ENCODE measurements around the gene PHGDH. TPM values are rescaled to one million over a fixed set of nuclear protein-coding genes. Genes with fewer than 3 reads are reported as not detected.

PHGDH gene
- total and polyA plus RNA-seq, 3 experiments from 2014 or later, result 10.5 to 82.5 (median 78.4) TPM

DNA sequence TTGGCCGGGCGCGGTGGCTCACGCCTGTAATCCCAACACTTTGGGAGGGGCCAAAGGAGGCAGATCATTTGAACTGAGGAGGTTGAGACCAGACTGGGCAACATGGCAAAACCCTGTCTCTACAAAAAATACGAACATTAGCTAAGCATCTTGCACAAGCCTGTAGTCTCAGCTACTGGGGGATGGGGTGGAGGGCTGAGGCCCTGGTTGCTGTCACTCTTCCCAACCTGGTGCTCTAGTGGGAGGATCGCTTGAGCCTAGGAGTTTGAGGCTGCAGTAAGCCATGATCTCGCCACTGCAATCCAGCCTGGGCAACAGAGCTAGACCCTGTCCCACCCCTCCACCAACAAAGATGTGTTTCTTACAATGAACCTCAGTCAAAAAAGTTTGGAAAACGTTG is 2.8 kb downstream of the PHGDH start:
- Histone ChIP-seq H3K36me3 (ENCODE audit: insufficient read depth, low read length) (no peaks in the 10 kb centered on the region), H3K27ac (ENCODE audit: low read depth, low read length) (no peak overlapping the region), H3K9me3 (ENCODE audit: low read length) (no peaks in the 10 kb centered on the region), H3K4me3 (ENCODE audit: low read length) (no peak overlapping the region), H3K27me3 (ENCODE audit: insufficient read depth, low read length, poor library complexity, severe bottlenecking) (no peaks in the 10 kb centered on the region), H3K4me1 (ENCODE audit: insufficient read depth, low read length) (no peaks in the 10 kb centered on the region)
- CTCF ChIA-PET, result no interaction called here
- Mint-ChIP-seq H3K4me1 (peaks cover 12 to 21% (median 20%) of the 10 kb centered on the region in 3 donors), H3K27me3 (peaks cover 8 to 17% of the 10 kb centered on the region in 2 donors), H3K27ac (peak overlapping the region in 1 of 8 donors; percentile 72), H3K36me3 (peaks cover 0 to 3% (median 0%) of the 10 kb centered on the region in 3 donors), H3K9me3 (peaks cover 0 to 4% (median 0%) of the 10 kb centered on the region in 5 donors), H3K4me3 (no peak overlapping the region)
- no peak for DNase-seq
- POLR2A ChIA-PET, result no interaction called here

DNA sequence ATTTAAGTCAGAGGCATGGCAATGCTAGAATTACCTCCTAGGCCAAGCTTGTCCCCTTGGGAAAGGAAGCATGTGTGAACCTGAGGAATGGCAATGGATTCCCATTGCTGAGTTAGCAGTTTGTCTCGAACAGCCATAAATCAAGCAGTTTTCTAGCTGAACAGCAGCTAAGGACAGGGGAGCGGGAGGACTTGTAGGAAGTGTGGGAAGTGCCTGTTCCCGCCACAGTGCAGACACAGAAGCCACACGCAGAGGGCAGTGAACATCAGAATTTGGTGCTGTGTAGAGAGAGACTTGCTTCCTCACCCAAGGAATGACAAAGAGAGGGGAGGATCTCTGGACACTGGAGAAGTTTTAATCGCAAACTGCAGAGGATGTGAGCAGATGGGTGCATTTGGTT is 3.8 kb downstream of the PHGDH start:
- Mint-ChIP-seq H3K4me3 (no peak overlapping the region), H3K36me3 (peaks cover 0 to 3% (median 0%) of the 10 kb centered on the region in 3 donors), H3K9me3 (peaks cover 0 to 4% (median 0%) of the 10 kb centered on the region in 5 donors), H3K27ac (no peak overlapping the region), H3K27me3 (peaks cover 8 to 17% of the 10 kb centered on the region in 2 donors), H3K4me1 (peaks cover 12 to 21% (median 20%) of the 10 kb centered on the region in 3 donors)
- ChIA-PET POLR2A (no interaction called here), CTCF (no interaction called here)
- Histone ChIP-seq H3K27me3 (ENCODE audit: insufficient read depth, low read length, poor library complexity, severe bottlenecking) (no peaks in the 10 kb centered on the region), H3K4me1 (ENCODE audit: insufficient read depth, low read length) (no peaks in the 10 kb centered on the region), H3K4me3 (ENCODE audit: low read length) (no peak overlapping the region), H3K36me3 (ENCODE audit: insufficient read depth, low read length) (no peaks in the 10 kb centered on the region), H3K9me3 (ENCODE audit: low read length) (no peaks in the 10 kb centered on the region), H3K27ac (ENCODE audit: low read depth, low read length) (no peak overlapping the region)
- no peak for DNase-seq

DNA sequence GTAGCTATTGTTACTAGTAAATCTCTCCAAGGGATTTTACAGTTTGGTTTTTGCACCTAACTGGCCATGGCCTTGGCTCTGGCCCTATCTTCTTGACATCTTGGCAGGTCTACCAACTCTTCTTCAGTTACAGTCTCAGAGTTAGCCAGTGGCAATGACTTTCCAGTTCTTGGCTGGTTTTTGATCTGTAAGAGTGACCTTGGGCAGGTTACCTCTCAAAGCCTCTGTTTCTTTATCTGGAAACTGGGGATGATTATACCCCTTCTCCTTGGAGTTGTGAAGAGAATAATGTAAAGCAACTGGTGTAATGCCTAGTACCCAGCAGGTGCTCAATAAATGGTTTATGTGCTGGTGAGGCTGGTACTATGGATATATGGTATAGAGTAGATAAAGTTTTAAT is 6.7 kb downstream of the PHGDH start:
- CTCF ChIA-PET, result no interaction called here
- no peaks in the 10 kb centered on the region for H3K36me3 ChIP-seq (ENCODE audit: insufficient read depth, low read length)
- peaks cover 5% of the 10 kb centered on the region in 2 donors for H3K27me3 Mint-ChIP-seq
- no peaks in the 10 kb centered on the region for H3K9me3 ChIP-seq (ENCODE audit: low read length)
- H3K4me3 ChIP-seq (ENCODE audit: low read length), result no peak overlapping the region
- POLR2A ChIA-PET, result no interaction called here
- H3K27ac ChIP-seq (ENCODE audit: low read depth, low read length), result no peak overlapping the region
- H3K27me3 ChIP-seq (ENCODE audit: insufficient read depth, low read length, poor library complexity, severe bottlenecking), result no peaks in the 10 kb centered on the region
- H3K9me3 Mint-ChIP-seq, result no peaks in the 10 kb centered on the region
- no peak overlapping the region for H3K4me3 Mint-ChIP-seq
- DNase-seq, result no peak
- H3K4me1 Mint-ChIP-seq, result peaks cover 2 to 6% (median 5%) of the 10 kb centered on the region in 3 donors
- no peaks in the 10 kb centered on the region for H3K4me1 ChIP-seq (ENCODE audit: insufficient read depth, low read length)
- H3K27ac Mint-ChIP-seq, result no peak overlapping the region
- peaks cover 0 to 2% (median 2%) of the 10 kb centered on the region in 3 donors for H3K36me3 Mint-ChIP-seq

DNA sequence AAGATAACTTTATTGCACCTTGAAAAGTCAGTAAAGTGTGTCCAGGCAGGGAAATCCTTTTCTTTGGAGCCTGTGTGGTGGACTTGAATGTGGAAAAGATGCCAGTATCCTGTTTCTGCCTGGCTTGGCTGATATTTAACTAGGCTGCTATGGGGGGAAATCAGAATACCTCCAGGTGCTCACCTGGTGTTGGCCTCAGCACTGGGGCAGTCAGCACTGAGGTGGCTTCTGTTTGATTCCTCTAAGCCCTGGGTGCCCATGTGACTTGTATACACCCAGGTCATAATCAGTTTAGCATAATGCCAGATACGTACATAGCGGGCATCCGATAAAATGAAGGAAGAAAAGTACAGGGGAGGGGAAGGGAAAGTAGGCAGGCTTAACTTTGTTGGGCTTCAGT is 7.2 kb downstream of the PHGDH start:
- Mint-ChIP-seq H3K36me3 (peaks cover 0 to 2% (median 2%) of the 10 kb centered on the region in 3 donors), H3K4me1 (peaks cover under 1 to 5% (median 1%) of the 10 kb centered on the region in 3 donors), H3K27ac (no peak overlapping the region), H3K27me3 (peaks cover 0 to 5% of the 10 kb centered on the region in 2 donors), H3K9me3 (no peaks in the 10 kb centered on the region), H3K4me3 (no peak overlapping the region)
- POLR2A ChIA-PET, result no interaction called here
- H3K27me3 ChIP-seq (ENCODE audit: insufficient read depth, low read length, poor library complexity, severe bottlenecking), result no peaks in the 10 kb centered on the region
- H3K27ac ChIP-seq (ENCODE audit: low read depth, low read length), result no peak overlapping the region
- H3K4me1 ChIP-seq (ENCODE audit: insufficient read depth, low read length), result no peaks in the 10 kb centered on the region
- DNase-seq, result no peak
- H3K9me3 ChIP-seq (ENCODE audit: low read length), result no peaks in the 10 kb centered on the region
- no peaks in the 10 kb centered on the region for H3K36me3 ChIP-seq (ENCODE audit: insufficient read depth, low read length)
- CTCF ChIA-PET, result no interaction called here
- H3K4me3 ChIP-seq (ENCODE audit: low read length), result no peak overlapping the region

DNA sequence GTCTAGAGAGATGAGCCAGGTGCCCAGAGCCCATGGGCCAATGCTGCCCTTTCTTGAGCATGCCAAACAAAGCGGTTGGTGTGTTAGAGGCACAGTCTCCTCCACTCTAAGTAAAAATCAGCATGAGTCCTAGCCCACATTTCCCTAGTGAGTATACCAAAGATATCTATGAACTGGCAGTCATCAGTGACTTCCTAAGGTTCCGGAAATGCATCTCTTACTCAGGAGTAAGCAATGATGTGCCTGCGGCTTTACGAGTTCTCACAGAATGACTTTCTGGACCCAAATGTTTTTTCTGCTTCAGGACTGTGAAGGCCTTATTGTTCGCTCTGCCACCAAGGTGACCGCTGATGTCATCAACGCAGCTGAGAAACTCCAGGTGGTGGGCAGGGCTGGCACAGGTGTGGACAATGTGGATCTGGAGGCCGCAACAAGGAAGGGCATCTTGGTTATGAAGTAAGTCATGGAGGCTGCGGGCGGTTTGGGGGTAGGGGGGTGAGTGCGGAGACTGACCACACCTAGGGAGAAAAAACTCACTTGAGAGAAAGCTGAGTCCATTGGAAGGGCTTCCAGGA is 9.2 kb downstream of the PHGDH start:
- no peak overlapping the region for H3K4me3 ChIP-seq (ENCODE audit: low read length)
- Mint-ChIP-seq H3K27me3 (peaks cover 0 to 3% of the 10 kb centered on the region in 2 donors), H3K4me1 (no peaks in the 10 kb centered on the region), H3K36me3 (peaks cover 0 to 6% (median 2%) of the 10 kb centered on the region in 3 donors), H3K4me3 (no peak overlapping the region), H3K27ac (no peak overlapping the region), H3K9me3 (no peaks in the 10 kb centered on the region)
- no peaks in the 10 kb centered on the region for H3K9me3 ChIP-seq (ENCODE audit: low read length)
- ChIA-PET POLR2A (no interaction called here), CTCF (no interaction called here)
- no peak for DNase-seq
- no peaks in the 10 kb centered on the region for H3K4me1 ChIP-seq (ENCODE audit: insufficient read depth, low read length)
- H3K27me3 ChIP-seq (ENCODE audit: insufficient read depth, low read length, poor library complexity, severe bottlenecking), result no peaks in the 10 kb centered on the region
- H3K27ac ChIP-seq (ENCODE audit: low read depth, low read length), result no peak overlapping the region
- no peaks in the 10 kb centered on the region for H3K36me3 ChIP-seq (ENCODE audit: insufficient read depth, low read length)

DNA sequence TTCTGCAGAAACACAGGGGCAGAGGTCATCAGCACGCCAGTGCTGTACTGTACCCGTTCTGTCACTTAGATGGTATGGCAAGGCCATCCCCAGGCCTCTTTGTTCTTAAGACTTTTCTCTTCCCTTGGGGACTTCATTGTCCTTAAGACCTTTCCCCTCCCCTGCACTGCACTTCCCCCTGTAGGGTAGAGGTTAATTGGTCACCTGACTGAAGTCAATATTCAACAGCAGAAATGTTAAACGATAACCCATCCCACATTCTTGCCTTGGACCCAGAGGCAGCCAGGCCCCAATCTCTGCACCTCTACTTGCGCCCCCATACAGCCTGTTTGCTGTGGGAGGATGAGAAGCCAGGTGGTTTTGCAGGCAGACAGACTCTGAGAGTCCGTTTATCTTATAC is 10.2 kb downstream of the PHGDH start:
- peaks cover 0 to 3% of the 10 kb centered on the region in 2 donors for H3K27me3 Mint-ChIP-seq
- H3K4me3 Mint-ChIP-seq, result no peak overlapping the region
- Histone ChIP-seq H3K9me3 (ENCODE audit: low read length) (no peaks in the 10 kb centered on the region), H3K27ac (ENCODE audit: low read depth, low read length) (no peak overlapping the region), H3K36me3 (ENCODE audit: insufficient read depth, low read length) (no peaks in the 10 kb centered on the region), H3K27me3 (ENCODE audit: insufficient read depth, low read length, poor library complexity, severe bottlenecking) (no peaks in the 10 kb centered on the region), H3K4me3 (ENCODE audit: low read length) (no peak overlapping the region), H3K4me1 (ENCODE audit: insufficient read depth, low read length) (no peaks in the 10 kb centered on the region)
- H3K4me1 Mint-ChIP-seq, result no peaks in the 10 kb centered on the region
- POLR2A ChIA-PET, result no interaction called here
- CTCF ChIA-PET, result no interaction called here
- no peaks in the 10 kb centered on the region for H3K9me3 Mint-ChIP-seq
- no peak for DNase-seq
- no peak overlapping the region for H3K27ac Mint-ChIP-seq
- H3K36me3 Mint-ChIP-seq, result peaks cover 0 to 8% (median 2%) of the 10 kb centered on the region in 3 donors

DNA sequence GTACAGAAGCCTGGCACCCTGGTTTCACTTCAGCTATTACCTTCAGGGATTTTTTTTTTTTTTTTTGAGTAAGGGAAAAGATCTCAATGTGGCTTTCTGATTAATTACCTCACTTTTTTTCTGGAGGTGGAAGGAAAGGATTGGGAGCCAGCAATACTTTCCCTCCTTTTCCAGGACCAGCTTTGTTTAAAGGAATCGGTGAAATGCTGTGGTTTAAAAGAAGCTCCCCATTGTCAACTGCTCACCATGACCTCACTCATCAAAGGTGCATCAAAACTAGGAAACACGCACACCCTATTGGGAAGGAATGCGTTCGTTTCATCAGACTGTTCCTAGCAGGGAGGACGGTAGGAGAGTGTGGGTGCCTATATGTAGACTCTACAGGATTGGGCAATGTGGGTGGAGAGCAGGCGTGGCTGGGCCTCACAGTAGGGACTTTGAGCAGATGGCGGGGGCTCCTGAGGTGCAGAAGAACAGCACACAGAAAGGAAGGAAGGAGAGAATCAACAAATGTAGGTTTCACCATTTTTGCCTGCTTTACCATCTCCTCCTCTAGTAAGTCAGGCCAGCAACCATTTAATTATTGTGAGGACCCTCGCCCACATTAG is 13.0 kb downstream of the PHGDH start:
- H3K36me3 ChIP-seq (ENCODE audit: insufficient read depth, low read length), result no peaks in the 10 kb centered on the region
- POLR2A ChIA-PET, result no interaction called here
- H3K9me3 Mint-ChIP-seq, result no peaks in the 10 kb centered on the region

DNA sequence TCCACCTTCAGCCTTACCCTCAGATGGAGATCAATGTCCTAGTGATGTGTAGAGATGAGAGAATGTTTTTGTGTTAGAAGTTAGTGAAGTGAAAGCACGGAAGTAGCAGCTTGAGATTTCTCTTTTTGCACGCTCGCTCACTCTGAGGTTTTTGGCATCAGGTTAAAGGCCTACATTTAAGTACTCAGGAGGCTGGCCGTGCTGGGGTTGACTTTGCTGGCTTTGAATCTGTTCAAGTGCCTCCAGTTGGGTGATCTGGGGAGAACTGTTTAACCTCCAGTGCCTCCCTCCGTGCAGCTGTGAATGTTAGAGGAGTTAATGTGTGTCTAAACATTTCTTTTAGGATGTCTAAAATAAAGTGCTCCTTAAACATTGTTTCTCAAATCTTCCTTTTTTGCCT is 13.9 kb downstream of the PHGDH start:
- ChIA-PET POLR2A (no interaction called here), CTCF (interaction anchor here (1.2 kb wide), 1 partner anchor 18 kb away, joined by 3 read pairs; no protein-coding TSS in a partner anchor)
- Mint-ChIP-seq H3K27me3 (peaks cover 0 to 5% of the 10 kb centered on the region in 2 donors), H3K27ac (no peak overlapping the region), H3K4me3 (no peak overlapping the region), H3K36me3 (peaks cover 0 to 16% (median 5%) of the 10 kb centered on the region in 3 donors), H3K4me1 (no peaks in the 10 kb centered on the region), H3K9me3 (no peaks in the 10 kb centered on the region)
- Histone ChIP-seq H3K4me1 (ENCODE audit: insufficient read depth, low read length) (no peaks in the 10 kb centered on the region), H3K27ac (ENCODE audit: low read depth, low read length) (no peak overlapping the region), H3K9me3 (ENCODE audit: low read length) (no peaks in the 10 kb centered on the region), H3K4me3 (ENCODE audit: low read length) (no peak overlapping the region), H3K27me3 (ENCODE audit: insufficient read depth, low read length, poor library complexity, severe bottlenecking) (no peaks in the 10 kb centered on the region), H3K36me3 (ENCODE audit: insufficient read depth, low read length) (no peaks in the 10 kb centered on the region)
- no peak for DNase-seq

More for the DNA sequence above, 13.0 kb downstream of the PHGDH start:
- Mint-ChIP-seq H3K4me3 (no peak overlapping the region), H3K27ac (peak overlapping the region in 1 of 8 donors; percentile 51), H3K27me3 (peaks cover 0 to 5% of the 10 kb centered on the region in 2 donors), H3K4me1 (no peaks in the 10 kb centered on the region), H3K36me3 (peaks cover 0 to 12% (median 3%) of the 10 kb centered on the region in 3 donors)
- Histone ChIP-seq H3K27me3 (ENCODE audit: insufficient read depth, low read length, poor library complexity, severe bottlenecking) (no peaks in the 10 kb centered on the region), H3K4me3 (ENCODE audit: low read length) (no peak overlapping the region), H3K4me1 (ENCODE audit: insufficient read depth, low read length) (no peaks in the 10 kb centered on the region), H3K9me3 (ENCODE audit: low read length) (no peaks in the 10 kb centered on the region), H3K27ac (ENCODE audit: low read depth, low read length) (no peak overlapping the region)
- no peak for DNase-seq
- CTCF ChIA-PET, result interaction anchor here (1.2 kb wide), 2 partner anchors 19 to 84 kb away, joined by 3 read pairs; no protein-coding TSS in a partner anchor
